Activated CD8-positive, alpha-beta memory T cell treated with anti-CD3 and anti-CD28 coated beads for 36 hours (primary cell): ENCODE data around the gene PSKH1. TPM values are rescaled to one million over a fixed set of nuclear protein-coding genes. Genes with fewer than 3 reads are reported as not detected.
"Not testable (repeated sequence)": the region's sequence is repeated elsewhere in the genome, so short reads cannot be mapped to it uniquely, and the experiment has no call there.

ENCODE experiments used
- CTCF ChIA-PET: fragments of 350-600 bp; sonication (Branson Sonifier 250); formaldehyde crosslinking; loops from one replicate; lab custom pipeline; 2021; ENCODE audit warnings: antibody characterized with exemption; lab: Charles Lee
- POLR2A ChIA-PET: fragments of 350-600 bp; sonication (Branson Sonifier 250); formaldehyde crosslinking; loops from one replicate; lab custom pipeline; 2021; ENCODE audit warnings: antibody characterized with exemption; lab: Charles Lee
- total RNA-seq, 2 experiments: library from RNA; stranded (reverse); gene quantifications; one replicate each; pipeline ENCODE4 v1.2.3, GENCODE V29; 2021

Gene PSKH1
- total RNA-seq, 2 experiments from 2014 or later, result 13.4 to 14.7 TPM

DNA sequence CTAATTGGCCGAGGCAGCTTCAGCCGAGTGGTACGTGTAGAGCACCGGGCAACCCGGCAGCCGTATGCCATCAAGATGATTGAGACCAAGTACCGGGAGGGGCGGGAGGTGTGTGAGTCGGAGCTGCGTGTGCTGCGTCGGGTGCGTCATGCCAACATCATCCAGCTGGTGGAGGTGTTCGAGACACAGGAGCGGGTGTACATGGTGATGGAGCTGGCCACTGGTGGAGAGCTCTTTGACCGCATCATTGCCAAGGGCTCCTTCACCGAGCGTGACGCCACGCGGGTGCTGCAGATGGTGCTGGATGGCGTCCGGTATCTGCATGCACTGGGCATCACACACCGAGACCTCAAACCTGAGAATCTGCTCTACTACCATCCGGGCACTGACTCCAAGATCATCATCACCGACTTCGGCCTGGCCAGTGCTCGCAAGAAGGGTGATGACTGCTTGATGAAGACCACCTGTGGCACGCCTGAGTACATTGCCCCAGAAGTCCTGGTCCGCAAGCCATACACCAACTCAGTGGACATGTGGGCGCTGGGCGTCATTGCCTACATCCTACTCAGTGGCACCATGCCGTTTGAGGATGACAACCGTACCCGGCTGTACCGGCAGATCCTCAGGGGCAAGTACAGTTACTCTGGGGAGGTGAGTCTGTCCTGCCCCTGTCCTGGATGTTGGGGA lies 16.1 kb downstream of the PSKH1 start:
- ChIA-PET CTCF (interaction anchor here (0.7 to 0.9 kb wide), 3 partner anchors 19 to 25 kb away, joined by 3 read pairs; no protein-coding TSS in a partner anchor), POLR2A (interaction anchor here (0.5 kb wide), 1 partner anchor 106 kb away, joined by 3 read pairs; no protein-coding TSS in a partner anchor)

DNA sequence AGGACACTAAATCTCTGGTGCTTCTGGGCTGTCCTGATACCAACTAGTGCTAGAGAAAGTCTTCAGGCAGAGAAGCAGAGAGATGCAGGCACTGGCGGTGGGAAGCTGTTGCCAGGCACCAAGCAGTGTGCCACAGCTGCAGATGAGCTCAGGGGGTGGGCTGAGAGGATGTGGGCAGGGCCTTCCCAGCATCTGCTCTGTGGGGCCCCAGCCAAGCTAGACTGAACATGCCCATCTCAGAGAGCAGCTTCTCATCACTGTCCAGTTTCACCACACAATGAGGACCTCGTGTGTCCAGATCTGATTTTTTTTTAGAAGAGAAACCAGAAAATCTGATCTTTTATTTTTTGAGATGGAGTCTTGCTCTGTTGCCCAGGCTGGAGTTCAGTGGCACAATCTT lies 17.1 kb downstream of the PSKH1 start:
- CTCF ChIA-PET, result interaction anchor here (0.8 kb wide), 1 partner anchor 18 kb away, joined by 3 read pairs; the partner anchor contains the start of gene PSKH1
- POLR2A ChIA-PET, result no interaction called here

DNA sequence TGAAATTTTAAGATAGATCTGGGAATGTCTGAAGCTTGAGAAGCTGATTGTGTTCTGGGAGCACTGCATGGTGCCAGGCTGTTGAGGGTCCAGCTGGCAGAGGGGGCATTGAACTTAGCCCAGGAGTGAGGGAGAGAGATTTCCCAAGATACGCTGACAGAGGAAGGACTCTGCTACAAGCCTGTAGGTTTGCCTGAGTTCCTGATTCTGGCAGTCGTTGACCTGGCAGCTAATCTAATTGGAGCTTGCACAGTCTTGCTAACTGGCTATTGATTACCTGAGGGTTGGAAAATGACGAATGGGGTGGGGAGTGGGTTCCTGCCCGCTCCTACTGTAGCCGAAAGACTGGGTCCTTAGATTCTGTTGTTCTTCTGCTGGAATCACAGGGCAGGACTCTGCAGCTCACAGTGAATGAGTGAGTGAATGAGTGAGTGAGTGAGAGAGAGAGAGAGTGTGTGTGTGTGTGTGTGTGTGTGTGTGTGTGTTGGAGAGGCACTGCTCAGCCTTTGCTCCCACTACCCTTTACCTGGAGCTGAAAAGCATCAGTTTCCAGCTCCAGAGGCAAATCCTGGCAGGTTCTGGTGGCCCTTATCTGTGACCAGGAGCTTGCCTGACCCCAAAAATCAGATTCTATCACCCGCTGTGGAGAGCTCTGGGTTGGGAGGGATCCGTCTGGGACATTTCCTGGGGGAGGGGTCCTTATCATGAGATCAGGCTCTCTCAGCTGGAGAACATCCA lies 21.9 kb downstream of the PSKH1 start:
- POLR2A ChIA-PET, result no interaction called here
- CTCF ChIA-PET, result interaction anchor here (1.7 kb wide), 1 partner anchor 31 kb away, joined by 8 read pairs; no protein-coding TSS in a partner anchor

DNA sequence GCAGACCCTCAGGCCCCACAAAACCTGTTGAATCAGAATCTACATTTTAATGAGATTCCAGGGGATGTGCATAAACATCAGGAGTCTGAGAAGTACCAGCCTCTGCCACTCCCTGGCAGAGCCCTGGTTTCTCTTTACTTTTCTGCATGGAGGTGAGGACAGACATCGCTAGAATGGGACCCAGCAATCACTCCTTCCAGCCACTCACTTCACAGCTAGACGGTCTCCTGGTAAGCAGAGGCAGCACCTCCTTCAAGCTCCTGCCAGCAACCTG lies 22.4 kb downstream of the PSKH1 start:
- CTCF ChIA-PET, result interaction anchor here (1.7 kb wide), 1 partner anchor 32 kb away, joined by 8 read pairs; no protein-coding TSS in a partner anchor
- POLR2A ChIA-PET, result not testable (repeated sequence)

DNA sequence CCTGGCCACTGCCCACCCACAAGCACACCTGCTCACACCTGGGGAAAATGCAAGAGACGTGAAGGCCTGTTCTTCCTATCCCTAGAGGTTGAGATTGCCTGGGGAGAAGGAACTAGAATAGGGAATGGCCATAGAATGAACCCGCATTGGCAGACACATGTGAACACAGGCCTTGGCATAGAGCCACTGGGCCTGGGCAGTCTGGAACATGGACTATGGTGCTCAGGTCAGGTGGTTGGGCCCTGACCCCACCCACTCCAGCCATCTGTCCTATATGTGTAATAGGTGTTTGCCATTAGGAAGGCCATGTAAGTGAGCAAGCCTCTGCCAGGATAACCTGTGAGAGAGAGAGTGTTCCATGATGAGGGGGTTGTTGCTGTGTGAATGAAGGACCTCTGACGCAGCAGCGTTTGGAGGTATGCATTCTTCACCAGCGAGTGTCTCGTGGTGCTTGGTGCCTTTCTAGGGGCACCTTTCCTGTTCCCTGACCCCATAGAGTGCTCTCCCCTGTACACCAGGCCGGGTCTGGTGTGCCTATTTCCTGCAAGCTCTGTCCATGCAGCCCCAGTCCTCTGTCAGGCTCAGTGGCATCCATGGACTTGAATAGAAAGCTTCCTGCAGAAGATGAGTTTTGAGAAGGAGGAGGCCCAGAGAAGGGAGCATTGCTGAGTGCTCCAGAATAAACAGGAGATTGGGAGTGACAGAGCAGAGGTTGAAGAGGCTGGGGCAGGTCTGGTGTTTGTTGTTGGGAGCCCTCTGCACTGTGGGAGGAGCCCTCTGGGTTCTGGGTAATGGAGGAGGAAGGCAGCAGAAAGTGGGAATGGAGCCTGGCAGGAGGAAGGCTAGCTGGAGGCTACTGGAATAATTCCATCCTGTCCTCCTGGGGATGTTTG lies 23.0 kb downstream of the PSKH1 start:
- POLR2A ChIA-PET, result no interaction called here

DNA sequence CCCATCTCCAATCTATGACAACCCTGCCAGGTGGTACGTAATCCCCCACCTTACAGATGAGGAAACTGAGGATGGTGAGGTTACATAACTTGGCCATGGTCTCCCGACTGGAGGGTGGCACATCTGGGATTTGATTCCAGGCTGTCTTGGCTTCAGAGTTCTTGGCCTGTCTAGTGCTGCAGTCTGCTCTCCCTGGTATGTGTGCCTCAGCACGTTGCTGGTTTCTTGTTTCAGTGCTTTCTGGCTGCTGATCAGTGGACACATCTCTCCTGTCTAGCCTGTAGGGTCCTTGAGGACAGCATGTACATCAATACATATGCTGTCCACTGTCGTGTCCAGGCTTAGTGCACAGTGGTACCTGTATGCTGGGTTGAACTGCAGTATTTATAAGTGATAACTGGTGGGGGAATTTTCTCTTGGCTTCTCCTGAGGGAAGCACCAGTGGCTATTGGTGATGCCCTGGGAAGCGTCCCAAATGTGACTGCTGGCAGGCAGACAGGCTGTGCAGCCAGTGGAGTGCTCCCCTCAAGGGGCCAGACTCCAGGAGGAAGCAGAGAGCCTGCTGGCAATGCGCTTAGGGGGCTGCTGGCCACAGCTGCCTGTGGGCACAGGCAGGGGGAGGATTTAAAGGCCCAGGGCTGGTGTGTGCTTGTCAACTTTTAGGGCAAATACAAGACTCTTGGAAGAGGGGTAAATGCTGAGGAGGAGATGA lies 24.2 kb downstream of the PSKH1 start:
- CTCF ChIA-PET, result interaction anchor here (0.8 to 1.5 kb wide), 5 partner anchors 8 to 123 kb away, joined by 3 to 6 read pairs (median 4); partner anchors contain the start of gene NRN1L
- POLR2A ChIA-PET, result interaction anchor here (0.6 kb wide), 1 partner anchor 362 kb away, joined by 3 read pairs; no protein-coding TSS in a partner anchor

More for the DNA sequence above, 23.0 kb downstream of the PSKH1 start:
- CTCF ChIA-PET, result interaction anchor here (1.3 to 1.7 kb wide), 2 partner anchors 9 to 32 kb away, joined by 4 to 8 read pairs; no protein-coding TSS in a partner anchor

DNA sequence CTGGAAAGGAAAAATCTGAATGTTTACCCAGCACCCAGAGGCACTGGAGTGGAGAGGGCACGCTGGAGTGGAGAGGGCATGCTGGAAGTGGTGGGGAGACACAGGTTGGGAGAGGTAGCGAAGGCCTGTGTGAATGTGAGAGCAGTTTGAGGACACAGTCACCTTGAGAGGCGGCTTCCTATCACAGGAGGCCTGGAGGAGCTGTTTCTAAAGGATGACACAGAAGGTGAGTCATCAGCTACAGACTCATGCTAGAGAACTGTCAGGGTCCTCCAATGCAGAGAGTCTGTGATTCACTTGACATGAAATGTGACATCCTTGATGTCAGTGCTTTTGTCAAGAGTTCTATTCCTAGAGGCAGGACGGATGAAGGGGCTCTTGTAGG lies 24.8 kb downstream of the PSKH1 start:
- CTCF ChIA-PET, result interaction anchor here (0.8 to 1.5 kb wide), 5 partner anchors 11 to 123 kb away, joined by 3 to 6 read pairs (median 4); partner anchors contain the start of gene NRN1L
- POLR2A ChIA-PET, result interaction anchor here (0.6 to 1.0 kb wide), 3 partner anchors 23 to 362 kb away, joined by 3 read pairs; partner anchors contain the start of genes RANBP10 and TSNAXIP1

DNA sequence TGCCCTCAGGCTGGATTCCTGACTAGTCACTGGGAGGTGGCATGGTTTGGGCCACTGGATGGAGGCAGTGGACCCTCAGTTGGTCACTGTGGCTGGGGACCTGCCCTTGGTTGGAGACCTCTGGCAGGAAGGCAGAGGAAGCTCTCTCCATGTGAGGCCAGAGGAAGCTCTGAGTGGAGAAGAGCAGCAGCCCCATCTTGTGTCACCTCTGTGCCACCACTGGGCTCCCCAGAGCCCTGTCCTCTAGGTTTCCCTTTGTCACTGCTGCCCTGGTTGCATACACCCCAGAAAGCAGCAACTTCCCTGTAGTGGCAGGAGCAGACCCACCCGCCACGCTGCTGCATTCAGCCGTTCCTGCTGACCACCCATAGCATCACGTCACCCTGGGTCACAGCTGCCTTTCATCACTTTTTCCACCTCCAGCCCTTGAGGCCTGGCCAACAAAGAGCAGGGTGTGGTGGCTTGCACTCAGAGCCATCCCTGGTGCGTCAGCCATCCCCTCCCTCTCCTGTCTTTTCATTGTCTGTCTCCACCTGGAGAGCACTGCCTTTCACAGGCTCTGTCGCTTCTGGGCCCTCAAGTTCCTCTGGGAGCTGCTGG lies 26.7 kb downstream of the PSKH1 start:
- POLR2A ChIA-PET, result no interaction called here
- CTCF ChIA-PET, result interaction anchor here (0.6 to 1.7 kb wide), 4 partner anchors 9 to 143 kb away, joined by 3 read pairs; partner anchors contain the start of gene NRN1L

DNA sequence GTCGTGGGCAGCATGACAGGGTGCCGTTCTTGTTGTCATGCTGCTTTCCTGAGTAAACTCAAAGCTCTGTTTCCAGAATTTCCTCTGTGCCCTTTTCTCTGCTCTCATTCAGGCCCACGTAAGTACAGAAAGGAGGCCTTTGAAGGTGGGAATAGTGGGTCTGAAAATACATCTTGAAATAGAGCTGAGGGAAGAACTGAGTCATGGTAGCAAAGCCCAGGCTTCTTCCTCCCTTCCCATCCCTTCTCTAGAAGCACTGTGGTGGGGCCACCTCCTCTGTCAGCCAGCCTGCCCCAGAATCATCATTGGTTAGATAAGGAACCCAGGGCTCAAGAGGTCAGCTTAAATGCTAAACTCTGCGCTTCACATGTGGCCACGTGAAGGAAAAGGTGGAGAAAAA lies 29.2 kb downstream of the PSKH1 start:
- POLR2A ChIA-PET, result no interaction called here

DNA sequence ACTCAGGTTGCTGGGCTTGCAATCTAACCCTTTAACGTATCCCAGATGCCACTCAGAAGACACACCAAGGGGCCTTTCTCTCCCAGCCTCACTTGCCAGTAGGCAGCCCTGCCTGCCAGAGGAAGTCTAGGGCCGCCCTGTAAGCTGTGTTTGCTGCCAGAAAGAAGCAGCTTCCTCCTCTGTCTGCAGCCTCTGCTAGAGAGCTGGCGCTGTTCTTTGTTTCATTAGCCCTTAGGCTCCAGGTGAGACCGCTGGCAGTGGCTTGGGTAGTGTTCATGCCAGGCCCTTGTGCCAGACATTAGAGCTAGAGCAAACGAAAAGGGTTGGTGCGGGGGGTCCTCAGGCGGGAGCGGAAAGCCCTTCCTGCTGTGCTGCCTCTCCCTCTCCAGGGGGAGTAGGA lies 29.7 kb downstream of the PSKH1 start:
- POLR2A ChIA-PET, result no interaction called here
- CTCF ChIA-PET, result interaction anchor here (0.5 to 1.2 kb wide), 4 partner anchors 9 to 222 kb away, joined by 3 to 4 read pairs (median 3); partner anchors contain the start of gene CTRL

More for the DNA sequence above, 29.2 kb downstream of the PSKH1 start:
- CTCF ChIA-PET, result interaction anchor here (0.5 to 1.2 kb wide), 2 partner anchors 9 to 223 kb away, joined by 3 to 4 read pairs; partner anchors contain the start of gene CTRL

DNA sequence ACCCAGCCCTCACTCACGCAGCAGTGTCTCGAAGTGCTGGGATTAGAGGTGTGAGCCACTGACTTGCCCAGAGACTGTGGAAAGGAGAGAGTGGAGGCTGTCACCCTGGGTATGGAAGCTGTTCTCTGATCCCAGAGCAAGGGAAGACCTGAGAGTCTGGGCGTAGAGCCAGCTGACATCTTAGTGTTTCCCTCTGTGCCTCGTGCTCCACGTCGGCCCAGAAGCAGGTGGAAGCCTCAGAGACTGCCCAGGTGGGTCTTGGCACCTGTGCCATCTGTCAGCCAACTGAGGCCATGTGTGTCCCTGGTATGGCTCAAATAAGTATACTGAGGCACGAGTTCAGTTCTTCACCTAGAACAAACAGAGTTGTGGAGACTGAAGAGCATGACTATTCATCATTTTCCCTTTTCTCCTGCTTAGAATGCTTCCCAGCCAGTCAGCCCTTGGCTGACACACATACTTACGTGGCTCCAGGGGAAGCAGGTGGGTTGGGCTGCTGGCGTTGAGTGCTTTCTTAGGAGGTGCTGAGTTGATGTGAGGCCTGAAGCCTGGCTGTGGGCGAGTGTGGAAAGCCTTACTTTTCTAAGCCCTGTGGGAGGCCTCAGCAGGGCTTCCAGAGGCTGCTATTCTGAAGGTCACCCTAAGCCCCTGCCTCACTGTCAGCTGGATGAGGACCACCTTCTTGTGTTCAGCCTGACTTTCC lies 30.5 kb downstream of the PSKH1 start:
- CTCF ChIA-PET, result interaction anchor here (1.0 to 1.2 kb wide), 2 partner anchors 37 to 107 kb away, joined by 3 read pairs; no protein-coding TSS in a partner anchor
- POLR2A ChIA-PET, result no interaction called here

DNA sequence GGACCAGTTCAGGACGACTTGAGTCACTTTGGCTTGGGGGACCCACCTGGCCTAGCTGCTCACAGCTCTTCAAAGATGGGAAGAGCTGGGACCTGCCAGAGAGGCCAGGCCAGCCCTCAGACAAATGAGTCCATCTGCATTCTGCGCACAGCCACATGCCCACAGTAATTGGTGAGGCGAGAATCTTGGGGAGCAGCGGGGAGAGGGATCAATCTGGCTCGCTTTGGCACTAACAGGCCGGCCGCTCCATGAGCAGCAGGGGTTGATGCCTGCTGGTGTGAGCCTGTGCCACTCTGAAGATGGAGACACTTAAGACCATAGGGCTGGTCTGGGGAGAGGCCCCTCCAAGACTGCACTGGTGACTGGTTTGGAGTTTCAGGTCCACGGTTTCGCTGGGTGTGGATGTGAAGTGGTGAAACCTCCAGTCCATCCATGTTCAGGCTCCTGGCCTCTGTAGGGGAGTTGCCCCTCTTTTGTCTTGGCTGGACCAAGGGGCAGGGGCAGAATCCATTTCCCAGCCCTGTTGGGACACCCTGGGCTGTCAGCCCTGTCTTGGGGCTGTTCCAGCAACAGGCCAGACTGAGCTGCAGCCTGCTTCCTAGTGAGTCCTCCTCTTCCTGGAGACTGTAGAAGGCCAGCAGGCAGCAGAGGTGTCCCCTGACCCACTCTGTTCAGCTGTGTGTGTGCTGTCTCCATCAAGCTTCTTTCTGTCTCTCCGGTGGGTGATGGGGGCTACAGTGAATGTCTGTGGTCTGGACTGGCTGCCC lies 31.3 kb downstream of the PSKH1 start:
- POLR2A ChIA-PET, result interaction anchor here (0.8 kb wide), 1 partner anchor 9 kb away, joined by 11 read pairs; no protein-coding TSS in a partner anchor
- CTCF ChIA-PET, result interaction anchor here (1.0 to 1.3 kb wide), 2 partner anchors 10 to 40 kb away, joined by 4 to 8 read pairs; partner anchors contain the start of gene NRN1L

DNA sequence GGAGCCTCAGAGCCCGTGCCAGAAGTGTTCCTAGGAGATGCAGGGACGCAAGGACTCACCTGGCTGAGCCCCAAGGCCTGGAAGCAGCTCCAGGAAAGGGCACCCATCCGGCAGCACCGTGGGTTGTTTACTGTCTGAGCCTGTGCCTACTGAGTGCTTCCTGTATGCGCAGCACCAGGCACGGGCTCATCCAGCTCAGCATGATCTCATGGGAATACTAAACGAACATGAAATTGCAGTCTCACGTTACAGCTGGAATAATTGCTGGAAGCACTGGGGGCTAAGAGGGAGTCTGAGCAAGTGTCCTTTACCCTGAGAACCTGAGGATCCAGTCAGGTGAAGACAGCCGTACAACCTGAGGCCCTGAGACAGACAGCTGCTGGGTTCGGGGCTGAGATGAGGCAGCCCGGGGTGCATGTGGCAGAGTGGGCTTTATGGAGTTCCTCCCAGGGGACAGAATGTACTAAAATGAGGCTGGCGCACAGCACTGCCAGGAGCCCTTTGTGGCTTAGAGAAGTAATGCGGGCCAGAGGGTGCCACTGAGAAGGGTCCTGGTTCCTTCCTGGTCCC lies 33.2 kb downstream of the PSKH1 start:
- POLR2A ChIA-PET, result no interaction called here
- CTCF ChIA-PET, result interaction anchor here (0.6 to 1.4 kb wide), 5 partner anchors 10 to 107 kb away, joined by 3 to 7 read pairs (median 3); no protein-coding TSS in a partner anchor

DNA sequence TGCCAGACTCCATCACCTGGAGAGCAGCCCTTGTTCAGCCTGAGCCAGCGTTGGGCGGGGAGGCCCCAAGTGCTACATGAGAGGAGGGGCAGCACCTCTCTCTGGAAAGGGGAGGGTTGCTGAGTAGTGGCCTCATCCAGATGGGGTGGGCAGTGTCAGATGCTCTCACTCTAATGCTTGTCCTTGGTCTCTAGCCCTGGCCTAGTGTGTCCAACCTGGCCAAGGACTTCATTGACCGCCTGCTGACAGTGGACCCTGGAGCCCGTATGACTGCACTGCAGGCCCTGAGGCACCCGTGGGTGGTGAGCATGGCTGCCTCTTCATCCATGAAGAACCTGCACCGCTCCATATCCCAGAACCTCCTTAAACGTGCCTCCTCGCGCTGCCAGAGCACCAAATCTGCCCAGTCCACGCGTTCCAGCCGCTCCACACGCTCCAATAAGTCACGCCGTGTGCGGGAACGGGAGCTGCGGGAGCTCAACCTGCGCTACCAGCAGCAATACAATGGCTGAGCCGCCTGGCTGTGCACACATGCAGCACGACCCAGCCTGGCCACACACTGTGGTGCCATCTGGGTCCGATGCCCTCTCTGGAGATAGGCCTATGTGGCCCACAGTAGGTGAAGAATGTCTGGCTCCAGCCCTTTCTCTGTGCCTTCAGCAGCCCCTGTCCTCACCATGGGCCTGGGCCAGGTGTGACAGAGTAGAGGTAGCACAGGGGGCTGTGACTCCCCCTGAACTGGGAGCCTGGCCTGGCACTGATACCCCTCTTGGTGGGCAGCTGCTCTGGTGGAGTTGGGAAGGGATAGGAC lies 34.3 kb downstream of the PSKH1 start:
- ChIA-PET POLR2A (no interaction called here), CTCF (interaction anchor here (0.5 to 2.0 kb wide), 7 partner anchors 24 to 1387 kb away, joined by 3 to 21 read pairs (median 4); partner anchors contain the start of gene NRN1L)

DNA sequence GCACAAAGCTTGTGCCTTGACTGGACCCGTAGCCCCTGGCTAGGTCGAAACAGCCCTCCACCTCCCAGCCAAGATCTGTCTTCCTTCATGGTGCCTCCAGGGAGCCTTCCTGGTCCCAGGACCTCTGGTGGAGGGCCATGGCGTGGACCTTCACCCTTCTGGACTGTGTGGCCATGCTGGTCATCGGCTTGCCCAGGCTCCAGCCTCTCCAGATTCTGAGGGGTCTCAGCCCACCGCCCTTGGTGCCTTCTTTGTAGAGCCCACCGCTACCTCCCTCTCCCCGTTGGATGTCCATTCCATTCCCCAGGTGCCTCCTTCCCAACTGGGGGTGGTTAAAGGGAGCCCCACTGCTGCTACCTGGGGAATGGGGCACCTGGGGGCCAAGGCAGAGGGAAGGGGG lies 35.1 kb downstream of the PSKH1 start:
- POLR2A ChIA-PET, result no interaction called here
- CTCF ChIA-PET, result interaction anchor here (0.5 to 2.0 kb wide), 14 partner anchors 14 to 1388 kb away, joined by 3 to 21 read pairs (median 4); partner anchors contain the start of gene NRN1L
